Hematopoietic multipotent progenitor cell treated with erythropoietin and hydrocortisone succinate and interleukin-3 and kit ligand, for 8 days (in vitro differentiated cells): ENCODE data around the gene LIN7C.
"Not testable (repeated sequence)": the region's sequence is repeated elsewhere in the genome, so short reads cannot be mapped to it uniquely, and the experiment has no call there.

ENCODE experiments used
- DNase-seq: peaks from one replicate; pipeline ENCODE4 v3.0.0-alpha.2; 2015

LIN7C gene

GRCh38 chr11:27468995-27469695 is 37.4 kb downstream of the LIN7C start:
- no peak for DNase-seq

DNA sequence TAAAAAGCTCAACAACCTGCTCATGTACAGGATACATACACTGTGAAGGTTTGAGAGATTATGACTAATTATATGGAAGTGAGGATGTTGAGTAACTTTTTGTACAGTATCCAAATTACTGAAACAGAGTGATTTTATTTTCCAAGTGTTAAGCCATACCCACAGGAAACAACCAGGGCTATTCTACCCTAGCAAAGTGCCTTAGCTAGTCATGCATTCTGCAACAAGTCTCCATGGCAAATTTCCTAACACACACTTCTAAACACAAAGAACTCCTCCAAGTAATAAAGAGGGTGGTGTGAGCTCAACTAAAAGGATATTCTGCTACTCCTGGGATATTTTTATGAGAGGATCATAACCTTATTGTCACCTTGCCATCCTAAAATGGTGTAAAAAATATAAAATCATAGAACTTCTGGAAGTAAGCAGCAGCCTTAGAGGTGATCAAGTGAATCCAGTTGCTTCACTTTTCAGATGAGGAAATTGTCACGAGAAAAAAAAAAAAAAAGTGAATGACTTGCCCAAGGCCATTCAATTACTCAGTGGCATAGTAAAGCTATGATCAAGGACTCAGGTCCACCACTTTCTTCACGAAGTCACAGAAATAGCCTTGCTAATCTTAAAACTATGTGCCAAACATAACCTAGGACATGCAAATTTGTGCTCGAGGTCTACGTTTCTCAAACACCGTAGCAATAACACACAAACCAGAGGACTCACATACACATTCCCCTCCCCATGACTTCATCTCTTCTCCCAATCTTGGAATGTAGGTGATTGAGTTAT is 38.2 kb downstream of the LIN7C start:
- DNase-seq = no peak

DNA sequence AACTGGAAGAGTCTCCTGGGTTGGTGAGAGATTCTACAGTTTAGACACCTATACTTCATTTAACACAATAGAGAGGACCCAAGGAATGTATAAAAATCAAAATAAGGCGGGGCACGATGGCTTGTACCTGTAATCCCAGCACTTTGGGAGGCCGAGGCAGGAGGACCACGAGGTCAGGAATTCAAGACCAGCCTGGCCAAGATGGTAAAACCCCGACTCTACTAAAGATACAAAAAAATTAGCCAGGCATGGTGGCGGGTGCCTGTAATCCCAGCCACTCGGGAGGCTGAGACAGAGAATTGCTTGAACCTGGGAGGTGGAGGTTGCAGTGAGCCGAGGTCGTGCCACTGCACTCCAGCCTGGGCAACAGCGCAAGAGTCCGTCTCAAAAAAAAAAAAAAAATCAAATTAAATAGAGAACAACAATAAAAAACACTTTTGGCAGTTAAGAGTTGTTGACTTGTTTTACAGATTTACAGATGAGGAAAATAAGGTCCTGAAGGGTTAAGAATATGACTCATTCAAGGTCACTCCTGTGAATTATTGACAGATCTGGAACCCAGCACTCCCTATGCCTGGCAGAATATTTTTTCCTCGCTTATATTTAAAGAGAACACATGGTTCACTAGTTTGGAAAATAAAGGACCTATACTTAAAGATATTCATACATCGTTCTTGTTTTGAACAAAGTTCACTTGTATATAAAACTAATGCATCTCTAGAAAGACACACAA is 39.2 kb downstream of the LIN7C start:
- DNase-seq = no peak

DNA sequence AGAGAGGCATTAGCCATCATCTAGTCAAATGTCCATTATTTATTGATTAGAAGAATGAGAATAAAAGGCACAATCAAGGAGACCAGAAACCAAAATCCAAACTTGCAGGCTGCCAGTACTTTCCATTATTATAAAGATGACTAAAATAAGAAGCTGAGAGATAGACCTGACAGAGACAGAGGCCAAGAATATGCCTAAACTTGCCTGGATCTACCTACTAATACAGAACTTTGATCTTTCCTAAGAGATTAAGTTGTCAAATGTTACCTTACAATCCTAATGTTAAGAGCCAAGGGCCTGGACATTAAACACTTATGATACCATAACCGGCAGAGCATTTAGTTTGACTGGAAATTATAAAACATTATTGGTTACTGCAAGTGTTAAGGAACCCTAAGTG is 40.2 kb downstream of the LIN7C start:
- no peak for DNase-seq

DNA sequence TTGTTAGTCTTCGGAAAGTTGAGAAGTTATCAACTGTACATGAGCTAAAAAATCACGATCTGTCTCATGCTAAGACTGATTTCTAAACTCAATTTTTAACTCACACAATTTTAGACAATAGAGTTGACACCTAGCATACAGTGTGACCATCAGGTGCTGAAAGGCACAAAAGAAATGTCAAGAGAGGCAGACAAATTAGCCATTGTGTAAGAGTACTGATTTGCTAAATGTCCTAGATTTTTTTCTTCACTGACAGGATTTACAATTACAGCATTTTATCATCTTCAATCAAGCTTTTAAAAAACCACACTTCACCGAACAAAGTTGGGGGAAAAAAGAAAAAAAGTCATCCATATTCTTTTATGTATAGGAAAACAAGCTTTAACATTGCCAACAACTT is 40.9 kb downstream of the LIN7C start:
- no peak for DNase-seq

- no peak for DNase-seq
Measured at GRCh38 chr11:27464909-27465308, 41.7 kb downstream of the LIN7C start.

- no peak for DNase-seq
Measured at GRCh38 chr11:27464289-27464696, 42.3 kb downstream of the LIN7C start.

DNA sequence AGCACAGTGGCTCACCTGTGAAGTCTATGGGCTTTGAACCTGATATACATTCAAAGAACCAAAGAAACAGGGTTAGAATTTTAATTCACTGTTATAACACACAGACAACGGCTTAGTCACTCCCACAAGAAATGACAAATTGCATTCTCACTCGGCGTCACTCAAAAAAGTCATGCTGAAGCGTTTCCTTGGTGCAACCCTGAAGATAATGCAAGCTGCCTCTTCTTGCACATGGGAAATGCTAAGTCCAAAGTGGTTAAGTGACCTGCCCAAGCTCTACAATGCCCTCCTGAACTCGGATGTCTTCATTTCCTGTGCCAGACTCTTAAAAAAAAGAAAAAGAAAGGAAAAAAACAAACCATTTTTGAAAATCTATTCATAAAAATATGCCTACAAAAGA is 44.0 kb downstream of the LIN7C start:
- no peak for DNase-seq

DNA sequence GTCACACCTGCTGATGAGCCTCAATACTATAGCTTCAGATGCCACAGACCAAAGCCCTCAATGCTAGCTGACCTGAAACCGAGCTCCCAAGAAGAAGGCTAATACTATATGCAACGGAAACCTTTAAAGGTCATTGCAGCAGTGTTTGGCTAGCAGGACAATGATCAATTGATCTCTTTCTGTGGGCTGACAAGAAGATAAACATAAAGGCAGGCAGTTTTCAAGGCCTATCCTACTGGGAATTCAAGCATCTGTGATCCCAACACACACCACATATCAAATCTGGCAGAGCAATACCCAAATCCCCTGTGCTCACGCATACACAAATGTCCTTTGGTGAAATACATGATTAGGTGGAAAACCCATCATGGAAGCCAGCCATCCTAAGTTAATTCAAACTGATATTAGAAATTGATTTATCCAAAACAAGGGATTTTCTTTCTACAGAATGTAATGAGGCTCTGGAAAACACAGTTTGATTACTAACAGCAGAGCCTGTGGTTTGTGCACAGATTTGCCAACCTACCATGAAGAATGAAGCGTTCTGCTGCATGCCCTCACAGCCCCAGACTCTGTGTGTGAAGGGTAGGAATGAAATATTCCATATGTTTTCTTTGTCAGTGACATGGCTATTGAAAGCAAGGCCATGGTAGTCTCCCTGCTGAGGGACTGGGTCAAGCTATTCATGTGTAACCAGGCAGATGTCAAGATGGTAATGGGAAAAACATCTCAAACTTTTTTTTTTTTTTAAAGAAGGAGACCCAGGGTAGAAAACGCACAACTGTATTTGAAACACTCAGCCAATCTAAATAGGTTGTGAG is 46.2 kb downstream of the LIN7C start:
- DNase-seq = no peak

DNA sequence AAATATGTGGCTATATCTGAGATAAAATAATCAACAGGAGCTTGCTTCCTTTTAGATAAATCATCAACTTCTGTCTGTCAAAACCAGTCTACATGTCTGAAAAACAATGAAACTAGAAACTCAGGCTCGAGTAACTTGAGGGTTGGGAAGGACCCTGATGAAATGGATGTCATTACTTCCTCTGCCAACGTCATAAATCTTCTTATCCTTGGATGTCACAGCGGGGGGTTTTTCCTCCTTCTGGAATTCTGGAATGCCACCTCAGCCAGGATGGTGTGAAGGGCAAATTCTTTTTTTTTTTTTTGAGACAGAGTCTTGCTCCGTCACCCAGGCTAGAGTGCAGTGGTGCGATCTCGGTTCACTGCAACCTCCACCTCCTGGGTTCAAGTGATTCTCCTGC is 47.4 kb downstream of the LIN7C start:
- DNase-seq = no peak

DNA sequence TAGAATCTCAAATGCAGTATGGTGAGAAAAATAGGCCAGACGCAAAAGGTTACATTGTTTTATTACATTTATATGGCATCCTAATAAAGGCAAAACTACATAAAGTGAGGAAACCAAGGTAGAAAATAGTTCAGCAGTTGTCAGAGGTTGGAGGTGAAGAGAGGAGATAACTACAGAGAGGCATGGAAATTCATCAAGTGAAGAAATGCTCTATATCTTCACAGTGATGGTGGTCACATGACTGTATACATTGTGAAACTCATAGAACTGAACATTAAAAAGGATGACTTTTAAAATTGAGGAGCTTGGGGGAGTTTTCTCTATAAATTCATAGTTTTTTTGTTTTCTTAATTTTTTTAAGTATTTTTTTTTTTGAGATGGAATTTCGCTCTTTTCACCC is 48.4 kb downstream of the LIN7C start:
- no peak for DNase-seq

DNA sequence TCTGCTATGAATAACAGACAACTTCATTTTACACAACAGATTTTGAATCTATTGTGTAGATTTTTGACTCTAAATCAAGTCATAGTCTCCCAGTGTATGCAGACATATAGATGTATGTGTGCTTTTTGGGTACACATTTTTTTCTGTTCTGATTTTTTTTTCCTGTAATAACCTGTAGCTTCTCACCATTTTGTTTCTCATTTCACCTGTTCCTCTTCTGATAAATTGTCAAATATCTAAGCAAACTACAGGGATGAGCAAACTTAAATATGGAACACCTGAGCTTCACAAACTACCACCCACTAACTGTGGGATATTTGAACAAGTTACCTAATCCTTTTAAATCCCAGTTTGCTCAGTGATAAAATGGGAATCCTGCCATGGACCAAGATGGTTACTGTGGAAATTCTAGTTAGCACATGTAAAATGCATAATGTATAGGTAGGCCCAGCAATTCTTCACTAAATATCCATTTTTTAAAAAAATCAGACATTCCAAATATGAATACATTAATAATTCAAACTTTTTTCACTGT is 49.7 kb downstream of the LIN7C start:
- DNase-seq = no peak

- DNase-seq = no peak
Measured at GRCh38 chr11:27456140-27456794, 50.3 kb downstream of the LIN7C start.

DNA sequence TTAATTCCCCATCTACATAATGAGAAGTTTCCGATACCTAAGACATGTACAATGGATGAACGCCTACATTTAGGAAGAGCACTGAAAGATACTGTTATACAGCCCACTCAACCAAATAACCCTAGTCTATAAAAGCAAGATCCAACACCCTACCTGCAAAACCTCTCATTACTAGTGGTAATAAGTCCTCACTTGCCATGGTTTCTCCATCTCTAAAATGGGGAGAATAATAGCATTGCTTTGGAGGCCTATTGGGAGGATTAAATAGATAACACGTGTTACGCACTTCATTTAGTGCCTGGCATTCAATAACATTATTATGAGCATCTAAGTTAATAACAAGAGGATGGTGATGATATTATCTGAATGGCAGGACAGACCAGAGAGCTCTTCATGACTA is 50.9 kb downstream of the LIN7C start:
- DNase-seq = no peak

- no peak for DNase-seq
Measured at GRCh38 chr11:27453701-27454100, 52.9 kb downstream of the LIN7C start.

DNA sequence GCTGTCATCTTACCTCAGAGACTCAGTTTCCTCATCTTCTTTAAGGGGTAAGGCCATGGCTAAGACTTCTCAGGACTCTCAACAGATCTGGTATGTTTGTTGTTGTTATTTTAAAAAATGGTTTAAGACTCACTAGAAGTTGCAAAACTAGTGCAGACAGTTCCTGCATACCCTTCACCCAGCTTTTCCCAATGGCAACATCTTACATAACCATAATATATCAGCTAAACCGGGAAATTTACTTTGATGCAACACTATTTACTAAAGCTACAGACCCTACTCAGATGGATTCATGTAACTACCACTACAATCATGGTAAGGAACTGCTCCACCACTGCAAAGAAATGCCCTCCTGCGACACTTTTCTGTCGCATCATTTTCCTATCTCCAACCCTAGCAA is 54.4 kb downstream of the LIN7C start:
- no peak for DNase-seq

DNA sequence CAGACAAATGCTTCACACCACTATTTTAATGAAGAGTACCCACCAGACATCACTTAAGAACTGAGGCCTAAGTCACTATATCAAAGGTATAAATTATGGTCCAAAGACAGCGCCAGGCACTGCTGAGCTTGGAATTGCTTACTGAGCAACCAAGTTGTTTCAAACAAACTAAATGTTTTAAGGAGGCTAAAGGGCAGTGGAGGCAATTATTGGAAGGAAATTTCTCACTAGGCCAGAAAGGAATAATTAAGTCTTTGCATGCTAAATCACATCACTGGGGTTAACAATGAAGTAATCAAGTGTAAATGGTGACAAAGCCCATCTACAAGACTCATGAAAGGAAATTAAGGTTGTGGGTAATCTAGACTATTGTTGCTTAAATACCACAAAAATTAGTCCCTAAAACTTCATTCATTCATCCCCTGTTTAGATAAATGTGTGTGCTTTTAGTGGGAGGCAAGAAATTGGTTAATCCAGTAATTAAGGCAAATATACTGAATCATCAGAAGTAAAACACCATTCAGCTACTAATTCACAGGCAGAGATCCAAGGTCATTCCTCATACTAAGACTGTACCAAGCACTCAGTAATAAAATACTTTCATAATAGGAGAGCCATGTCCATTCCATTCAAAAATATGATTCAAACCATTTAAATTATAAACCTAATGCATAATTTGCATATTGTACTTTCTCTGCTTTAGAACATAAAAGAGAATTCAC is 55.2 kb downstream of the LIN7C start:
- DNase-seq = no peak

DNA sequence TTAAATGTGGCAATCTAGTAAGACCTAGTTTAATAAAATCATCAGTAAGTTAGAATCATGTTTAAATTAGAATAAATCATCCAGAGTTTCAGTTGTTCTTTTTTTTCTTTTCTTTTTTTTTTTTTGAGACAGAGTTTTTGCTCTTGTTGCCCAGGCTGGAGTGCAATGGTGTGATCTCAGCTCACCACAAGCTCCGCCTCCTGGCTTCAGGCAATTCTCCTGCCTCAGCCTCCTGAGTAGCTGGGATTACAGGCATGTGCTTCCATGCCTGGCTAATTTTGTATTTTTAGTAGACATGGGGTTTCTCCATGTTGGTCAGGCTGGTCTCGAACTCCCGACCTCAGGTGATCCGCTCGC is 58.4 kb downstream of the LIN7C start:
- not testable (repeated sequence) for DNase-seq

GRCh38 chr11:27447288-27448183 is 59.0 kb downstream of the LIN7C start:
- DNase-seq = peak; percentile 13

DNA sequence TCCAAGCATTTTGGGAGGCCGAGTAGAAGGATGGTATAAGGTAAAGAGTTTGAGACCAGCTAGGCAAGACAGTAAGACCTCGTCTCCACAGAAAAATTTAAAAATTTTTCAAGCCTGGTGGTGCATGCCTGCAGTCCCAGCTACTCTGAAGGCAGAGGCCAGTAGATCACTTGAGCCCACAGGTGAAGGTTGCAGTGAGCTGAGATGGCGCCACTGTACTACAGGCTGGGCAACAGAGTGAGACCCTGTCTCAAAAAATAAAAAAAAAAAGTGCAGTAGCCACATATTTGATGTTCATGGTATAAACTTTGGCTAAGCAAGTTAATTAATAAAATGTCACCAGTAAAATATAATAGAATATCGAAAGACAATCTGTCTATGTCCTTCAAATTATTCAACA is 60.9 kb downstream of the LIN7C start:
- no peak for DNase-seq
